HL-60 (cell line): ENCODE data around the gene AP1S3.

Source experiments
- REST ChIP-seq: IDR thresholded peaks from 2 replicates; pipeline ENCODE4 v1.6.1; 2012; ENCODE audit warnings: low read depth; ENCODE audit not compliant: insufficient replicate concordance
- SPI1 ChIP-seq: IDR thresholded peaks from 2 replicates; pipeline ENCODE4 v1.6.1; 2012; ENCODE audit warnings: low read depth, mild to moderate bottlenecking, borderline replicate concordance

- no peak for TF ChIP-seq REST
- TF ChIP-seq SPI1: no peak
These were observed 111.1 kb downstream of the AP1S3 start for GRCh38 chr2:223725986-223726970.
